Head of caudate nucleus (tissue), 42 donors: ENCODE measurements around the gene LYPLA2.
"Not testable (repeated sequence)": the region's sequence is repeated elsewhere in the genome, so short reads cannot be mapped to it uniquely, and the experiment has no call there.

ENCODE experiments used
- DNase-seq, 42 donors: peaks; one replicate each; pipeline versions ENCODE4 v3.0.0 to v3.0.0-alpha.2; 2020 to 2021; ENCODE audit warnings: mixed read lengths in 7 of 42
- intact Hi-C: fragments of 100-400 bp; cut with DNase I; formaldehyde crosslinking; loops from one replicate; pipeline ENCODE4 v1.15.0; 2022

Gene LYPLA2

DNA sequence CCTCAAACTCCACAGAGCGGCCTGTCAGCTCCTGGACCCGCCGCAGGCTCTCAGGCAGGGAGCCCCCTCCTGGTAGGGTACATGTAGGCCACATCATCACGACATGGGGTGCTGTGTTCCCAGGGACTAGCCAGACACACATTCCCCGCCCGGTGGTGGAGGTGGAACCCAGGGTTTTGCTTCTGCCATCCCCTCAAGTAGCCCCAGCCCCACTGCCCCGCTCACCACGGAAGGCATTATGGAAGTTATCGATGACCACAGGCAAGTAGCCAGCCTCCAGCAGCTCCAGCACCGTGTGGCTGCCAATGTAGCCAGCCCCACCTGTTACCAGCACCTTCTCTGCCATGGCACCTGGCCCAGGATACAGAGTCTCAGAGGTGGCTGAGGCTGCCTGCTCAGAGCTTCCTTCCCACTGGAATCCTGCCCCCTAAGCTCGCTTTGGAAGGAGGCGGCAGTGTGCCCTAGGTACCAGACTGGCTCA is 7.8 kb downstream of the LYPLA2 start:
- intact Hi-C loops = no loop called here
- peak in 1 of 42 donors; percentile 16 for DNase-seq

DNA sequence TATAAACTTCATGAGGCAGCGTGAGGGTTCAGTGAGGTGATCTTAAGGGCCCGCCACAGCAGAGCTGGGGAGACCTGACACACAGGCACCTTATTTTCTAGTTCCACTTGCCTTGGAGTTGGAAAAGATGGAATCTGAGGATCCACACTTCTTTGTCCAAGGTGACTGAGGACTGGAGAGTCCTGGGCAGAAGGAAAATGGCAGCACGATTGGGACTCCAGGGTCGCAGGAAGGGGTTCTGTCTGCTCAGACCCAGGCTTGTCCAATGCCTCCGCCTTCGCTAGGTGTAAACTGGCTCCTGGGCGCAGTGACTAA is 8.3 kb downstream of the LYPLA2 start:
- no peak for DNase-seq

DNA sequence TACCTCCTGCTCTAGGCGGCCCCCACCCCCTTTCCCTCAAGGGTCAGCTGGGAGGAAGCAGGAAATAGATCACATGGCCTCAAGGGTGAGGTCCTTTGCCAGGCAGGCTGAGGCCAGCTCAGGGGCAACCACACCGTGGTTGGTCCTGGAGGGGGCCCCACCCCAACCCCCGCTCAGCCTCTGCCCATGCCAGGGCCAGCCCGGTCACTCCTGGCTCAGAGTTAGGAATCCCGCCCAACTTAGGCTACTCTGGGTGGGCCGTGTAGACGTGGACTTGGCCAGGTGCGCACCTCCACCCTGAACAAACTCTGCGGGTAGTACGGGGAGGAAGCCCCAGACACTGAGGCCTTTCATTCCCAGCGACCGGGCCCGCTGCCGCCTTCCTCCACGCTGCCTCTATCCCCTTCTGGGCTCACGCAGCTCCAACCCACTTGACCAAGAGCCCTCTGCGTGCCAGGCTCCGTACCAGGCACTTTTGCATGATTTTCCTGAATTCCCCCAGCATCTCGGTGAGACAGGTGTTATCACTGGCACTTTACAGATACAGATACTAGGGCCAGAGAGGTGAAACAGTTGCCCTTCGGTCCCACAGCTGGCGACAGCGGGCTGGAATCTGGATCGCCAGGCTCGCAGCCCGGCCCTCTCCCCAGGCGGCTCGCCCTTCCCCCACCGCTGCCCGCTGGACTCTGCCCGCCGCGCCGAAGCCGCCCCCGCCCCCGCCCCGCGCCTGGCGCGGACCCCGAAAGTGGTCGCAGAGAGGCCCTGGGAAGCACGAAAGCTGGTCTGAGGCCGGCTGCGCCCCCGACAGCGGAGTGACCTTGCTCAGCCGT is 8.8 kb downstream of the LYPLA2 start:
- intact Hi-C loops = no loop called here
- DNase-seq = peak in 20 of 42 donors; percentile 12 to 59 (median 41)

More for the DNA sequence above, 8.3 kb downstream of the LYPLA2 start:
- intact Hi-C loops = no loop called here

DNA sequence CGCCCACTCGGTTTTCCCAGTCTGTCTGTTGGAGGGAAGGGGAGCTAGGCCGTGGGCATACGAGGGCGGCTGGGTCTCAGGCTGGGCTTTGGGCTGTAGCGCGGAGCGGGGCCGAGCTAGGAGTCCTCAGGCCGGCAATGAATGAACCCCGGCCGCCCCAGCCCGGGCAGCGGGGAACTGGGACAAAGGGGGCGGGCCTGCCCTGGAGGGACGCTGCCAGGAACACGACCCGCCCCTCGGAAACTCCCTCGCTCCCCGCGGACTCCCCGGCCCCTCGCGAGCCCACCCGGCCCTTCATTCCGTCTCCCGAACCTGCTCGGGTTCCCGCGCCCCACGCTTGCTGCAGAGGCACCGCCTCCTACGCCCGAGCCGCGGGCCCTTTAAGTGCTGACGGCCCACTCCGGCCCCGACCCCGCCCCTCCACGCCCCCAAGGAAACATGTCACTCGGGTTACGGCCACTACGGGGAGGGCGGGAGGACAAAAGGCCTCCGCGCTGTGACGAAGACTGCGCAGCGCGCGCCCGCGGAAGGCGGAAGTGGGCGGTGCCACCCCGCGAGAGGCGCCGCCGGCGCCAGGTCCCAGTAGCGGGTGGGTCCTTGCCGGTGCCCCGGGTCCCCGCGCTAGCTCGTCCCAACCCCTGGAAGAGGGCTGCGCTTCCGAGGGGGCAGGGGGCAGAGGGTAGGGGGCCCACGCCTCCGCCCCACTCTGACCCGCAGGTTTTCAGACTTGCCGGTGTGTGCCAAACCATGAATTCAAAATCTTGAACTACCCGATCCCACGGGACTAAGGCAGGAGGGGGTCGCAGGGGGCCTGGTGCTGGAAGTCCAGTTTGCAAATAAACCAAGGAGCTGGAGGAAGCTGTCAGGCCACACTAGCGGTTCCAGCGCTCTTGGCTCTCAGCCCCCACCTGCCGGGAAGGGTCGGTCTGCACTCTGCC is 9.7 kb downstream of the LYPLA2 start, which contains the start of gene GALE:
Gene GALE, minus strand, starts transcription at position 355 of the 938 bp plus-strand sequence. CDS start 1,747 bp downstream, outside the sequence.
- intact Hi-C loops = no loop called here
- DNase-seq = peak; percentile 92 to 99 (median 96)

DNA sequence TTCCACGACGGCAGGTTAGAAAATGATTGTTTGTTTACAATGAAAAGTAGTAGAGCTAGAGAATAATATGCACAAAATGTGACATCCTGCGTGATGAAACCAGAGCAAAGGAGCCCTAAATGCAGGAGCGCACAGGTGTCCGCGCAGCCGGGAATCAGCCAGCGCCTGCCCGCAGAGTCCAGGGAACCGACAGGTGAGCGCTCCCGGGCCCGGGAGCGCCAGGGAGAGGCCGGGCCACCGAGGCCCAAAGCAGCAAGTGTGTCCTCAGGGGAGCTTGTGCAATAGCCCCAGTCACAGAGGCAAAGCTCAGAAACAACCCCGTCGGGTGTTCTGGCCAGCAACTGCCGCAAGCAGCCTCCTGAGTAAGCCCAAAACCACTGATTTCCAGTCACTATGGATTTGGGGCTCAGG is 10.4 kb downstream of the LYPLA2 start:
- peak in 2 of 42 donors; percentile 13 to 21 for DNase-seq
- intact Hi-C loops = no loop called here

DNA sequence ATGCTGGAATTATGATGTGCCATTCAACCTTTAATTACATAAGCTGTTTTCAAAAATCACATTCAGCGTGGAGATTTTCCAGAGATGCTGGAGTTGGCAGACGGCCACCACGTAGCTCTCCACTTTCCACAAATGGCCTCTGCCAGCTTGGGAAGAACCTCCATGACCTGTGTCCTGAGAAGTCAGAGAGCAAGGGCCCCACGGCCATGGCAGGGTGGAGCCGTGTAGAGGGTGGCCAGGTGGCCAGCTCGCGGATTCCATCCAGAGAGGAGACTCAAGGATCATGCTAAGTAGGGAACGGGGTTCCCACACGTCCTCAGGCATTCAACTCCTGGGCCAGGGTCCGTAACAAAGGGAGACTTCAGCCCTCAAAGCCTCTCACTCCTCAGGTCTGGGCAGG is 10.9 kb downstream of the LYPLA2 start:
- intact Hi-C loops = no loop called here
- DNase-seq = peak in 2 of 42 donors; percentile 18 to 32

DNA sequence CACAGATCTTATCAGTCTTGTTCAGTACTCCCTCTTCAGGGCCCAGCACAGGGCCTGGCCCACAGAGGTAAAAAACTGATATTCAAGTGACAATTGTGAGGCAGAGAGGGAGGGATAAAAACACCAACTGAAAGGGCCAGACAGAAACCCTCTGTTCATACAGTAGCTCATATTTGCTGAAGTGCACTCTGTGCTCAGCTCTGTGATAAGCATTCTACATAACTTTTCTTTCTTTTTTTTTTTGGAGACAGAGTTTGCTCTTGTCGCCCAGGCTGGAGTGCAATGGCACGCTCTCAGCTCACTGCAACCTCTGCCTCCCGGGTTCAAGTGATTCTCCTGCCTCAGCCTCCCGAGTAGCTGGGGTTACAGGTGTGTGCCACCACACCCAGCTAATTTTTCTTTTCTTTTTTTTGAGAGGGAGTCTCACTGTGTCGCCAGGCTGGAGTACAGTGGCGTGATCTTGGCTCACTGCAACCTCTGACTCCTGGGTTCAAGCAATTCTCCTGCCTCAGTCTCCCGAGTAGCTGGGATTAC is 11.9 kb downstream of the LYPLA2 start:
- DNase-seq, intact Hi-C loops: not testable (repeated sequence)

DNA sequence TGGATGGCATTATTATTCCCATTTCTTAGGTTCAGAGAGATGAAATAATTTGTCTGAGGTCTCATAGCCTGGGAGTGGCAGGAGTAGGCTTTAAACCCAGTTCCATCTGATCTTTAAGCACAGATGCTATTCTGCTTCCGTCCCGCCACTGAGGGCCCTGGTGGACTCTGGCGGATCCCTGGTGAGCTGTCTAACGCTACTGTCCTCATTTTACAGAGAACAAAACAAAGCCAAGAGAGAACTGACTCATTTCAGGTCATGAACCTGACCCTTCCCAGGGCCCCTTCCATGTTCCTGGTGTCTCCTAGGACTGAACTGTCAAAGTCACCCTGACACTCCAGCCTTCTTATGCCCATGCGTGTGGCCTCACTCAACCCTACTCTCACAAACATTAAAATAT is 12.7 kb downstream of the LYPLA2 start:
- no peak for DNase-seq
- intact Hi-C loops = no loop called here

DNA sequence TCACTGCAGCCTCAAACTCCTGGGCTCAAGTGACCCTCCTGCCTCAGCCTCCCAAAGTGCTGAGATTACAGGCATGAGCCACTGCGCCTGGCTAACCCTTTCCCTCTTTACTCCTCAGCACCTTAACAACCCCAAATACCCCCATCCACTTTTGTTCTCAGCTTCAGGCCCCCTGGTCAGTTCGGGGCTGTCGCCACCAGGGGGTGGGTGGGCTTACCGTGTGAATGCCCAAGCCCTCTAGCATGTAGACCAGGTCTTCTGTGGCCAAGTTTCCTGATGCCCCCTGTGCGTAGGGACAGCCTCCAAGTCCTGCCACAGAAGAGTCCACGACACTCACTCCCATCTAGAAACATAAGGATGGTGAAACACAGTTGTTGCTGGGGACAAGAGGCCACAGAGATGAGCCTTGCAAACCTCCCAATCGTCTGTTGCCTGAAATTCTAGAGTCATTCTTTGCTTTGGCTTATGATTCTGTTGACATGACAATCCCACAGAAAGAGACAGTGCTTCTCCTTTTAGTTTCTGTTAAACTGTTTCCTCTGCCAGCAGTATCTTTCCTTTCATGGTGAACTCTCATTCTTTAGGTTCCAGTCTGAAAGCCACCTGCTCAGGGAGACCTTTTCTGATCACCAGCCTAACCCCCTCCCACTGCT is 13.4 kb downstream of the LYPLA2 start:
- DNase-seq = no peak
- intact Hi-C loops = no loop called here

DNA sequence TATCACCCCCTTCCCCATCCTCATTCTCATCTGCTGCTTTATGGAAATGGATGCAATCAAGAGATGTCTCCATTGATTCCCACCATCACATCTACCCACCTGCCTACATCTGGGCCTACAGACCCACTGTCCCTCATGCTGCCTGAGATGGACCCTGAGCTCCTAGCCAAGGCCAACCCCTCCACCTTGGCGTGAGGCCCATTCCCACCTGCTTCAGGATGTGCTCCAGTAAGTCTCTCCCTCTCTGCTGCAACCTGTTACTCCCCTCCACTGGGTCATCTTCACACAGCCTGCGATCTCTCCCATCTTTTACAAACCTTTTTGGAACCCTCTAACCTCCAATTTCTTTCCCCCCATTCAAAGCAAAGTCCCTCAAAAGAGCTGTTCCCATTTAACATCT is 14.1 kb downstream of the LYPLA2 start:
- intact Hi-C loops = no loop called here
- DNase-seq = no peak

DNA sequence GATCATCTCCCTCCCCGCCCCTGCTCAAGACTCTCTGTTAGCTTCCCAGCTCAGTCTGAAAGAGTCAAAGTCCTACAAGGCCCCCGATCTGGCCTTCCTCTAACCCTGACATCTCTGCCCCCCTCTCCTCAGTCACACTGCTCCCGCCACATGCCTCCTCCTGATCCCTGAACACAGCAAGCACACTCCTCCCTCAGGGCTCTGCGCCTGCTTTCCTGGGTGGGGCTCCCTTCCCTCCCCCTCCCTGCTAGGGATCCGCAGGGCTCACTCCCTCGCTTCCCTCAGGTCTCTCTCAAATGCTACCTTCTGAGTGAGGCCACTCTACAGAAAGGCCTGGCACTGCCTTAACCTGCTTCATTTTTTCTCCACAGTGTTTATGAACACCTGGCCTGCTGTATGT is 15.3 kb downstream of the LYPLA2 start:
- intact Hi-C loops = no loop called here
- DNase-seq = no peak

DNA sequence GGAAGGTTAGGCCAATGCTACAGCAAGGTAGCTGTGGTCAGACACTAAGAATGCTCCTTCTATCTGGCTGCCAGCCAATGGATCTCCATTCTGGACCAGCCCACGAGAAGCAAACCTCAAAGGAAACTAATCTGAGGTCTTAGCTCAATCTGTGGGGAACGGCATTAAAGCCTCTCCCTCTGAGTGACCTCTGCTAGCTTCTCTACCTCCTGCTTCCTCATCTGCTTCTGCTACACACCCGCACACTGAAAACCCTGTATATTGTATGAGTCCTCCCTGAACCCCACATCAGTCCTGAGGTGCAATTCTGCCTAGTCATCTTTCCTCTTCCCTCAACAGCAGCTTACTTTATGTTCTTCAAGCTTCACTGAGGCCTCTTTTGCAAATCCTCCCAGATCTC is 16.5 kb downstream of the LYPLA2 start:
- intact Hi-C loops = no loop called here
- no peak for DNase-seq

DNA sequence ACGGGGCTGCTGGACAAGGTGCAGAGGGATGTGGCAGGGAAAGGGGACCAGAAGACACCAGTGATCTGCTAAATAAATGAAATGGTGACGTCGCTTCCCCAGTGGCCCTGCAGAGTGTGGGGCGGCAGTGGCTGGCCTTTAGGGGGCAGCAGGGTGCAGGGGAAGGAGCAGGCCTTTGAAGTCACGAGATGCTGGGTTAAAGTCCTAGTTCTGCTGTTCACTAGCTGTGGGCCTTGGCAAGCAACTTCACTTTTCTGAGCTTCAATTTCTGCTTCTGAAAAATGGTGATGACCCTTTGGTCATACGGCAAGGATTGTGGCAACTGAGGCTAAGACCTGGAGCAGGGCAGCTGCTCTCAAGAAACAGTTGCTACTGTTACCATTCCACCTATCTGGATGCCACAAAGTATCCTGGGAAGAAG is 18.8 kb downstream of the LYPLA2 start:
- intact Hi-C loops = no loop called here
- DNase-seq = peak in 38 of 42 donors; percentile 49 to 84 (median 68)

DNA sequence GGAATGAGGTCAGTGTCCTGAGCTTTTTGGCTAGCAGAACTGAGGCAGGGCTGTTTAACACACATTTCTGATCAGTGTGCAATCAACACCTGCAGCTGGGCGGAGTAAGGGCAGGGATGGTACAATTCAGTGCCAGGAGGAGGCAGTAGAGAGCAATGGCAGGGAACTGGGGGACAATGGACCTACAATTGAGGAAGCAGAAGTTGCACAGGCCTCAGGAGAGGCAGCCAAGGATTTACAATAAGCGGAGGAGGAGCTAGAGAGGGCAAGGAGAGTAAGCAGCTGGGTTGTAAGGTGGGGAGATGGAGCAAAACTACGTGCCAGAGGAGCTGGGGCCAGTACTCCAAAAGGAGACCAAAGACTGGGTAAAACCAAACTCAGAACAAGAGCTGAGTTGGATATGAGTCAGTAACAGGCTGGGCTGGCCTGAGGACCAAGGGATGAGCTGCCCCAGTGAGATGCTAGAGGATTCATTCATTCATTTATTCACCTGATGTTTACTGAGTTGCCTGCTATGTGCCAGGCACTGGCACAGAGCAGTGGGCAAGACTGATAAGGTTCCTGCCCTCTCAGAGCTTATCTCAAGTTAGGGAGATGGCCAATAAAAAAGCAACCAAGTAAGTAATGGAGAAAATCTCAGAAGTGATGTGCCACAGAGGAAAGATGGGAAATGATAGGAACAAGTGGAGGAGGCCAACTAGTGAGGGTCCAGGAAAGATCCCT is 20.0 kb downstream of the LYPLA2 start:
- intact Hi-C loops = no loop called here
- peak in 22 of 42 donors; percentile 21 to 72 (median 48) for DNase-seq

DNA sequence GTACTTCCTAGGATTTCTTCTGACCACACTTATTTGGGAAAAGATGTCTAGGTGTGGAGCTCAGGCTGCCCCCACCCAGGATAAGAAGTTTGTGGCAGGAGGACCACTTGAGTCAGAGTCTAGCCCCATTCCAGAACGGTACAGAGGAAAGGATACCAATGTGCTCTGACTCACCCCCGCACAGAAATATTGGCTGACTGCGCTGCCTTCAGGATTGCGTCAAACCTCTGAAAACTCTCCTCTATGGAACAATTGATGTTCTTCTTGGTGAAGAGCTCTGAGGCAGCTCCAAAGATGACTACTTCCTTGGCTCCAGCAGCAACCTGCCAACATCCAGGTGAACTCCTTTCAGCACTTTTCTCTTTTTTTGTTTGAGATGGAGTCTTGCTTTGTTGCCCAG is 23.1 kb downstream of the LYPLA2 start:
- intact Hi-C loops = no loop called here

DNA sequence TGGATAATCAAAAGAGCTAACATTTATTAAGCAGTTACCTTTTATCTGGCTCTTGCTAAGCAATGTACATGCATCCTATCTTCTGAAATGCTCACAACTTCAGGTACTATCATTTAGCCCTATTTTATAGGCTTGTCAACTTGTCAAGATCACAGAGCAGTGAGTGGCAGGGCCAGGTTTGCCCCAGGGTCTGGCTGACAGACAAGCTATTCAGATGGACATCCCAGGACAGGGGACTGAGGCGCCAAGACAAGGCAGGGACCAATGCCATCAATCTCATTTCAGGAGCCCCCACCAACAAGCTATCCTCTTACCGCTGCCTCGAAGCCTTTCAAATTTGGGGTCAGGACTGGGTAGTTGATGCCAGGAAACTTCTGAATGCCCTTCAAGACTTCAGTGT is 25.4 kb downstream of the LYPLA2 start:
- intact Hi-C loops = no loop called here
- no peak for DNase-seq

More for the DNA sequence above, 23.1 kb downstream of the LYPLA2 start:
- DNase-seq = no peak

DNA sequence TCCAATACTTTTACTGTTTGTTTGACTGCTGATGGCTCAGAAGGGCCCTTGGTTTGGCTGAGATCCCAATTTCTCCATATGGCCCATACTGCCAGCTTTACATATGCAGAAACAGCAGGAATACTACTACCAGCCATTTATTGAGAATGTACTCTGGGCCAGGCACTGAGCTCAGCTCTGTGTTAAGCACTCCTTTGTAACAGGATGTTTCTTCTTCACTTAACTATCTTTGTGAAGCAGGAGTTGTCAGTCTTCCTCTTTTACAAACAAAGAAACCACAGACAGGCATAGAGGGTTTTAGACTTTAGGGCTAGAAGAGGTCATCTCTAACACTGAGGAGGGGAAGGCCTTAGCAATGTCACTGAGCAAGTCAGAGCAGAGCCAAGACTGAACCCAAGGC is 26.0 kb downstream of the LYPLA2 start:
- intact Hi-C loops = no loop called here
- DNase-seq = no peak

DNA sequence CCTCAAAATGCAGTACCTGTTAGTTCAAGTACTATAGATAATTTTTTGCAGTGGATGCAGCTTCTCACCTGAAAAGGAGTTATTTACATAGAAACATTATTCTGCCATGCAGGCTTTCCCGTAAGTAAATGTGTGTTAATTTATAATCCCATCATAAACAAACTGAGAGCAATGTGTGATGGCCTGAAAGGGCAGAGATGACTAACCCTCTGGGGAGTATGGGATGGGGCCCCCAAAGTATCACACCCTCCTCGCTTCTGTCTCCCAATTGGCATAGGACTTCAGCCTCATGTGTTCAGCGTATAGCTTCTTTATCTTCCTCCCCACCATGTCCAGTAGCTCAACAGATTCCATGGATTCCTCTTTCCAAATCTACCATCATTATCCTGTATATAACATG is 26.7 kb downstream of the LYPLA2 start:
- no peak for DNase-seq
- intact Hi-C loops = no loop called here
